HT-29 (cell line): Measurements from ENCODE around the gene PRDX2. TPM values are rescaled to one million over a fixed set of nuclear protein-coding genes. Genes with fewer than 3 reads are reported as not detected.
A peak's percentile ranks its signal among the peaks of the same experiment; 100 is the strongest.
"Not testable (repeated sequence)": the region's sequence is repeated elsewhere in the genome, so short reads cannot be mapped to it uniquely, and the experiment has no call there.

Experiments
- DNase-seq: peaks from one replicate; pipeline ENCODE4 v3.0.0-alpha.2; 2015; ENCODE audit warnings: low spot score
- total RNA-seq: library from RNA; depleted of rRNA; stranded (reverse); fragments of >200 nt; shearing (Covaris generic); gene quantifications from 2 replicates; pipeline ENCODE4 v1.2.3, GENCODE V29; 2014; rRNA removed

The PRDX2 gene
- 378 and 396 TPM in 2 replicates for total RNA-seq

- peak; percentile 78 for DNase-seq
These were observed at the start of gene PRDX2, which contains the start of gene THSD8 for GRCh38 chr19:12801466-12802266. Gene PRDX2 (minus strand): TSS chr19:12801800. CDS start chr19:12801261, 539 bp downstream. Gene THSD8 (plus strand): TSS chr19:12802069. CDS start chr19:12802072, 3 bp downstream.

DNA sequence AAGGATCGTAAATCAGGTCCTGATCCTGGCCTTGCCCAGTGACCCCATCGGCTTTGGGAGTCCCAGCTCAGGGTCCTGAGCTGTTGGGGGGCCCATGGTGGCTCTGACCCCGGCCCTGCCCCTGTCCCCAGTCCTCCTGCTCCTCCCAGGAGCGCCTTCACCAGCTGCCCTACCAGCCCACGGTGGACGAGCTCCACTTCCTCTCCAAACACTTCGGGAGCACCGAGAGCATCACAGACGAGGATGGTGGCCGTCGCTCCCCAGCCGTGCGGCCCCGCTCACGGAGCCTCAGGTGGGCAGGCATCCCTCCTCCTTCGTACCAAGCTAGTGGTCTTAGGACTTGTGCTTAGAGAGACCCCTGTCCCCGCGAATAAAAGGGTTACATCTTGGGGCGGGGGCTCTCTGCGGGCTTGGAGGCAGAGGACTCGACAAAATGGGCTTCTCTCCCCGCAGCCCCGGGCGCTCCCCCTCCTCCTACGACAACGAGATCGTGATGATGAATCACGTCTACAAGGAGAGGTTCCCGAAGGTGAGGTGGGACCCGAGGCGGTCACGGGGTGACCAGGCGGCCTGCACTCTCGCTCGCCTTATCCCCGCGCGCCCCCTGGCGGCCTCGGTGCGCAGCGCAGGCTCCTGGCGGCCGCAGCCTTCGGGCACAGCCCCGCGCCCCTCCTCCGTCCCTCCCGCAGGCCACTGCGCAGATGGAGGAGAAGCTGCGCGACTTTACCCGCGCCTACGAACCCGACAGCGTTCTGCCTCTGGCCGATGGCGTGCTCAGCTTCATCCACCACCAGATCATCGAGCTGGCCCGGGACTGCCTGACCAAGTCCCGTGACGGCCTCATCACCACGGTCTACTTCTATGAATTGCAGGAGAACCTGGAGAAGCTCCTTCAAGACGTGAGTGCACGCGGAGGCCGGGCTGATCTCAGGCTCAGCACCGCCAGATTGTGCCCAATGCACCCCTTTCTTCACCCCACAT is 45.8 kb upstream of the PRDX2 start:
- peak; percentile 78 for DNase-seq

DNA sequence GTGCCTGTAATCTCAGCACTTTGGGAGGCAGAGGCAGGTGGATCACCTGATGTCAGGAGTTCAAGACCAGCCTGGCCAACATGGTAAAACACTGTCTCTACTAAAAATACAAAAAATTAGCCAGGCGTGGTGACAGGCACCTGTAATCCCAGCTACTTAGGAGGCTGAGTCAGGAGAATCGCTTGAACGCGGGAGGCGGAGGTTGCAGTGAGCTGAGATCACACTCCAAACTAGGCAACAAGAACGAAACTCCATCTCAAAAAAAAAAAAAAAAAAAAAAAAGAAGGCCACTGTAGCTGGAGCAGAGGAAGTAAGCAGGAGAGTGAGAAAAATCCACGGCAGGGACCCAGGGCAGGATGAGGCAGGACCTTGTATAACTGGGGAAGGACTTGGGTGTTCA is 45.0 kb upstream of the PRDX2 start:
- not testable (repeated sequence) for DNase-seq

GRCh38 chr19:12843999-12844732 is 42.6 kb upstream of the PRDX2 start:
- DNase-seq: no peak

- no peak for DNase-seq
These were observed 41.7 kb upstream of the PRDX2 start for GRCh38 chr19:12843328-12843727.

DNA sequence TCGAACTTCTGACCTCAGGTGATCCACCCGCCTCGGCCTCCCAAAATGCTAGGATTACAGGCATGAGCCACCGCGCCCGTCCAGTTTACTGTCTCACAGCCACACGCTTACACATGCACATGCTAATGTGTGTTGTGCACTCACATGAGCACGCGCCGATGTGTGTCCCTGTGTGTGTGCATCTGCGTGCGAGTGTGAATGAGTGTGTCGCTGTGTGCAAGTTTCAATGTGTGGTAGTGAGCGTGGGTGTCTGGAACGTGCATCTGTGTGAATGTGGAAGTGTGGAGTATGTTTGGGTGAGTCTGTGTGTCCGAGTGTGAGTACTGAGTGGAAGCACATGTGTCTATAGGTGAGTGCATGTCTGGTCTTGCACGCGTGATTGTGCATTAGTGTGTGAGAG is 40.9 kb upstream of the PRDX2 start:
- no peak for DNase-seq

- no peak for DNase-seq
These were observed 39.5 kb upstream of the PRDX2 start for GRCh38 chr19:12841094-12841493.

- peak; percentile 73 for DNase-seq
These were observed 38.8 kb upstream of the PRDX2 start for GRCh38 chr19:12840091-12841079.

GRCh38 chr19:12838886-12839756 is 37.5 kb upstream of the PRDX2 start:
- no peak for DNase-seq

DNA sequence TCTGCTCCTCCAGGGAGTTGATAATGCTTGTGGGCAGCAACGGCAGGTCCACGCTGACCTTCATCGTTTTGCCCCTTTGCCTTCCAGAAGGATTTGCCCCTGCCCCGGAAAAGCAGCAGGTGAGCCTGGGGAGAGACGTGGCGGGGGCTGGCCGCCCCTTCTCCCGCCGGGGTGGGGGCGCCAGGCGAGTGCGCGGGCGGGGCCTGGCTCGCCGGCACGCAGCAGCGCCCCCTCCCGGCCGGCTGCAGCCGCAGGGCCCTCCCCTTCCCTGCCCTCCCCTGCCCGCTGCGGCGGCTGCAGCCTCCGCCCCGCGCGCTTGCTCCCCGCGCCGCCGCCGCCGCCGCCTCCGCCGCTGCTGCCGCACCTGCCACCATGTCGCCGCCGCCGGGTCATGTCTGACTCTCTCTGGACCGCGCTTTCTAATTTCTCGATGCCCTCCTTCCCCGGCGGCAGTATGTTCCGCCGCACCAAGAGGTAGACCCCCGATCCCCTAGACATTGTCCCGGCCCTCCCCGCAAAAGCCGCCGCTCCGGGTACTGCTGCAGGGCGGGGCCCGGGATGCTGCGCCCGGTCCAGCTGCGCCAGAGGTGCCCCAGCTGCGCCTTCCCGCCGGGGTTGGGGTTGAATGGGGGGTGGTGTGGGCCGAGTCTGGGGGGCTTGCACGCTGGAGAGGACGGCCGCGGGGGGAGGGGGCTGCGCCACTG is 36.7 kb upstream of the PRDX2 start, which contains the start of gene MAST1:
MAST1 (plus strand) TSS at position 334 of the 704 bp plus-strand sequence; CDS start at position 392, 58 bp downstream.
- DNase-seq: peak; percentile 37

- DNase-seq: no peak
These were observed 35.6 kb upstream of the PRDX2 start for GRCh38 chr19:12837225-12837624.

- no peak for DNase-seq
These were observed 34.9 kb upstream of the PRDX2 start for GRCh38 chr19:12836529-12836863.

GRCh38 chr19:12834976-12835757 is 33.6 kb upstream of the PRDX2 start:
- peak; percentile 21 for DNase-seq

- no peak for DNase-seq
These were observed 33.0 kb upstream of the PRDX2 start, which contains the start of gene RTBDN for GRCh38 chr19:12834566-12834943. Gene RTBDN (minus strand): TSS chr19:12834579. CDS start chr19:12829979, 4,600 bp downstream.

DNA sequence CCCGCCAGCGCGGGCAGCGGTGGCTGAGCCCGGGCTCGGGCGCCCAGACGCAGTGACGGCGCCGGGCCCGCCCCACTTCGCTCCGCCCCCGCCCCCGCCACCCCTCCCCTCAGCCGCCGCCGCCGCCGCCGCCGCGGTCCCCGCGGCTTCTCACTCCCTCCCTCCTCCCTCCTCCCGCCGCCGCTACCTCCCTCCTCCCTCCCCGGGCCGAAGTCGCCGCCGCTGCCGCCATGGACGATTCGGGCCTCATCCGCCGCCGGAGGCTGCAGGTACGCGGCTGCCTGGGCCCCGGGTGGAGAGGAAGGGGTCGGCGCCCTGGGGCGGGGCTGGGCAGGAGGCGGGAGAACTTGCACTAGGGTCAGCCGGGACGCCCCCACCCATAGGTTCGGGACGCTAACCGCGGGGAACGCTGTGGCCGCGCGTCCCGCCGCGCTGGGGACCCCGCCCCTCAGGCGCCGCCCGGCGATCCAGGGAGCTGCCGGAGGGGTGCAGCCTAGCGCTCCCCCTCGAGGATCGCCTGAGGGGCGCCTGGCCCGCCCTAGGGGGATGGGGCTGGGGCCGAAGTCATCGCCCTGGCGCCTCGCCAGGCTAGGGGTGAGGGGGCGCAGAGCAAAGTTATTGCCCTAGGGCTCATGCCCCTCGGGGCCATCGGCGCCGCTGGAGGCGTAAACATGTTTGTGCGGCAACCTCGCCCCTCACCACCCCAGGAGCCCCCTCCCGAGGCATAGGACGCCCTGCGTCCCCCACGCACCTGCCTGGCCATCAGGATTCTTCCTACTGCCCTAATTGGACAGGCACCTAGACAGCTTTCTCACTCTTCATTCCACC is 32.4 kb upstream of the PRDX2 start:
- DNase-seq: no peak

DNA sequence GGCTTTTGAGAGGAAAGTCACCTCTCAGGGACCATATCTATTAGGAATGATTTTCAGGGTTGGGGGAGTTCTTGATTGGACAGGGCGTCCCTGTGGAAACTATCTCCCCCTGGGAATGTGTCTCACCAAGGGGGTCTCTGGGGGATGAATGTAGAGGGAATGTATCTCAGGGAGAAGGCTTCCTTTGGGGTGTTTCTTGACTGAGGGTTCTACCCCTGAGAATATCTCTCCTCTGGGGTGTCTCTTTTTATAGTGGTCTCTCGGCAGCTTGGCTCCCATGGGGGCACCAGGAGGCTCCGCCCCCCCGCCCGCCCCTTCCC is 31.8 kb upstream of the PRDX2 start:
- DNase-seq: no peak

DNA sequence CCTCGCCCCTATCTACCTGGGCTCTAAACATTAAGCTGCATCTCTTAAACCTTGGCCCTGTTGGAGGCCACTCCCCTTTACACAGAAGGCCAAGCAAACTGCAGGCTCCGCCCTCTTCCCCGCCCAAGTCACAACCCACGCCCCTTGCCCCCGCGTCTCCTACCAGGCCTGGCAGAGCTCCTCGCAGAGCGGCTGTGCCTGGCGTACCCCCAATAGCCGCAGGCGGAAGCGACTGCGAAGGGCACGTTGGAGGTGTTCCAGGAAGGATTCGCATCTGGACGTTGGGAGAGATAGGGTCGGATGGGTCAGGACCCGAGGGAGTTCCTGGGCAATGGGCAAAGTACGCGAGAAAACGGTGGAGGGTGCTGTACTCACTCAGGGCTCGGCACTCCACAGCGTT is 26.9 kb upstream of the PRDX2 start:
- DNase-seq: peak; percentile 29
